Osteocyte (in vitro differentiated cells): ENCODE results near the gene ROBO3. TPM values are rescaled to one million over a fixed set of nuclear protein-coding genes. Genes with fewer than 3 reads are reported as not detected.

Experiments used
- DNase-seq: peaks from one replicate; pipeline ENCODE4 v3.0.0; 2021; ENCODE audit warnings: mixed read lengths; ENCODE audit not compliant: unreplicated experiment; ENCODE audit errors: extremely low spot score
- H3K27ac Mint-ChIP-seq: one replicate; pipeline ENCODE4 v1.8.0; 2021; ENCODE audit warnings: mild to moderate bottlenecking, mixed read lengths; ENCODE audit not compliant: unreplicated experiment
- H3K27me3 Mint-ChIP-seq: one replicate; pipeline ENCODE4 v1.8.0; 2021; ENCODE audit warnings: mixed read lengths; ENCODE audit not compliant: unreplicated experiment
- H3K36me3 Mint-ChIP-seq: one replicate; pipeline ENCODE4 v1.8.0; 2021; ENCODE audit warnings: mixed read lengths; ENCODE audit not compliant: unreplicated experiment
- H3K4me1 Mint-ChIP-seq: one replicate; pipeline ENCODE4 v1.8.0; 2021; ENCODE audit warnings: mixed read lengths; ENCODE audit not compliant: unreplicated experiment
- H3K4me3 Mint-ChIP-seq: one replicate; pipeline ENCODE4 v1.8.0; 2021; ENCODE audit warnings: mild to moderate bottlenecking, moderate library complexity, mixed read lengths; ENCODE audit not compliant: unreplicated experiment
- H3K9me3 Mint-ChIP-seq: one replicate; pipeline ENCODE4 v1.8.0; 2021; ENCODE audit warnings: mixed read lengths; ENCODE audit not compliant: unreplicated experiment
- CTCF ChIP-seq: fragments of 200-600 bp; sonication (generic); IDR thresholded peaks from 2 replicates; pipeline ENCODE4 v1.5.0; 2021; ENCODE audit warnings: antibody characterized with exemption, mild to moderate bottlenecking, moderate library complexity
- total RNA-seq: library from RNA; stranded (reverse); gene quantifications from 2 replicates; pipeline ENCODE4 v1.2.1, GENCODE V29; 2021

ROBO3 gene
- total RNA-seq, 1 donor from 2014 or later = 14.5 TPM

DNA sequence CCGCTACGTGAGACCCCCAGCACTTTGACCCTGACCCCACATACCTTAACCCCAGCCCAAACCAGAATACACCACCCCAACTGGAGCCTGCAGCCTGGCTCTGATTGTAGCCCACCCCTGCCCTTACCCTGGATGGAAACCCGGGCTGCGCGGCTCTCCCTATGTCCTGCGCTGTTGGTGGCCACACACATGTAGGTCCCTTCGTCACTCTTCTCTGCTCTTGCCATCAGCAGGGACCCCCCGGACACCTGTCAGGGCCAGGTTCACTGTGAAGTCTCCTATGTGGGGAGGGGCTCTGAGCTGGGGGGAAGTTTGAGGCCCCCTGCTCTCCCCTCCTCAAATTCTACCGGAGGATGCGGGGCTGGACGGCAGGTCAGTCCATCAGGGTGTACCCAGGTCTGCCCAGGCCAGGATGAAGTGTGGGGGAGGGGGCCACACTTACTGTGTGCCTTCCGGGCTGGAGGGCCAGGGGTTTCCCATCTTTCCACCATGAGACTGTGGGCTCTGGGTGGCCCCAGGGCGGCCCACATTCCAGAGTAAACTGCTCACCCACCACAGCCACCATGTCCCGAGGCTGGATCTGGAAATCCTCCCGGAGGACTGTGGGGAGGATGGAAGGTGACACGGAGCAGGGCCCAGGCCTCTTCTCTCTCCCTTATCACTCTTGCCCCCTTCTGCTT lies 31.0 kb downstream of the ROBO3 start:
- Mint-ChIP-seq H3K27ac (no peak overlapping the region), H3K4me1 (peaks cover 35% of the 10 kb centered on the region), H3K4me3 (no peak overlapping the region), H3K27me3 (no peaks in the 10 kb centered on the region), H3K36me3 (no peaks in the 10 kb centered on the region), H3K9me3 (no peaks in the 10 kb centered on the region)
- no peak for TF ChIP-seq CTCF
- DNase-seq = peak; percentile 73

- no peaks in the 10 kb centered on the region for H3K9me3 Mint-ChIP-seq
- H3K27ac Mint-ChIP-seq = peak overlapping the region; percentile 29
- TF ChIP-seq CTCF = no peak
- H3K36me3 Mint-ChIP-seq = no peaks in the 10 kb centered on the region
- DNase-seq = peak; percentile 81
- no peak overlapping the region for H3K4me3 Mint-ChIP-seq
- no peaks in the 10 kb centered on the region for H3K27me3 Mint-ChIP-seq
- peaks cover 35% of the 10 kb centered on the region for H3K4me1 Mint-ChIP-seq
These were observed 31.7 kb downstream of the ROBO3 start for GRCh38 chr11:124896821-124897391.

DNA sequence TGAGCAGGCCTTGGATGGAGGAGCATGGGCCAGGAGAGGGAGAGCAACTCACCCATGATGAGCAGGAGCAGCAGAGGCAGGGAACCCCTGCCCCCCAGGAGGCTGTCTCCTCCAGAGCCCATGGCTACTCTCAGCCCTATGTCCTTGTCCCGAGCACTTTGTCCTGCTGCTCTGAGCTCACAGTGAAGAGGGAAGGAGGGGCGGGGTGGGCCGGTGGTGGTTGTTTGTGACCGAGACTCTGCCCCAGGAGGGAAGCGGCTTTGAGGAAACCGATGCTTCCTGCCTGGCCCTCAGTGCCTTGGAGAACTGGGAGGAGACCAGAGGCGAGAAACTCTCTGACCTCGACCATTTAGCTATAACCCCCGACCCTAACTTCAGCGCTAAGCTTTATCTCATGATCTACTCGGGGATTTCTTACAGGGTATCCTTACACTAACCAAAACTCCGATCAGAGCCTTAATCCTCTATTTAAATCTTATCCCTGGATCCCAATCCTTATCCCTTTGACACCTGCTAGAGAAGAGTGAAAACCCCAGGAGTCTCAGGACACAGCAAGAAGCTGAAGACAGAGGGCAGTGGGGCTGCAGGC lies 32.5 kb downstream of the ROBO3 start, which contains the start of gene ROBO4:
Gene ROBO4 (minus strand): TSS at position 192 of the 589 bp plus-strand sequence. CDS start 70 bp downstream, at position 122.
- Mint-ChIP-seq H3K4me1 (peaks cover 35% of the 10 kb centered on the region), H3K27me3 (no peaks in the 10 kb centered on the region), H3K4me3 (no peak within 1 kb of the TSS), H3K27ac (peak within 1 kb of the TSS; percentile 92), H3K36me3 (no peaks in the 10 kb centered on the region), H3K9me3 (no peaks in the 10 kb centered on the region)
- DNase-seq = peak; percentile 81
- no peak for TF ChIP-seq CTCF

DNA sequence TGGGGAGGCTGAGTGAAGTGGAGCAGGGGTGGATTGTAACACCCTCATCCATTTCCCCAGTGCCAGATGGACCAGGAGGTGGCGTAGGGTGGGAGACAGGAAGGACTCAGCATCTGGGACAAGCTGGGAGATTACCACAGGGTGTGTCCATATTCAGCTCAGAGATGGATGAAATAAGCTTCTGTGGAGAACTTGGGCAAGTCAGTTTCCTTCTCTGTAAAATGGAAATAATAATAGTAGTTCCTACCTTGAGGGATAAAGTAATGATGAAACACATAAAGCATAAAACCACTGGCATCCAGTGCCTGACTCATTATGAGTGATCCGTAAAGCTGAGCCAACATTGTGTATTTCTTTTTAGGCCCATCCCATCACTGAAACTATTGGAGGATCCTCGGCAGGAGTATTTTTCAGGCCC lies 33.0 kb downstream of the ROBO3 start:
- Mint-ChIP-seq H3K27ac (peak overlapping the region; percentile 92), H3K4me1 (peaks cover 35% of the 10 kb centered on the region), H3K27me3 (no peaks in the 10 kb centered on the region), H3K36me3 (no peaks in the 10 kb centered on the region), H3K4me3 (no peak overlapping the region), H3K9me3 (no peaks in the 10 kb centered on the region)
- no peak for TF ChIP-seq CTCF
- peak; percentile 48 for DNase-seq

- peak; percentile 72 for DNase-seq
- no peak overlapping the region for H3K4me3 Mint-ChIP-seq
- H3K36me3 Mint-ChIP-seq = no peaks in the 10 kb centered on the region
- TF ChIP-seq CTCF = no peak
- H3K9me3 Mint-ChIP-seq = no peaks in the 10 kb centered on the region
- H3K4me1 Mint-ChIP-seq = peaks cover 35% of the 10 kb centered on the region
- peak overlapping the region; percentile 92 for H3K27ac Mint-ChIP-seq
- H3K27me3 Mint-ChIP-seq = no peaks in the 10 kb centered on the region
These were observed 33.5 kb downstream of the ROBO3 start for GRCh38 chr11:124898711-124899110.
